Calu3 (cell line): ENCODE data around the gene CD79A. TPM values are rescaled to one million over a fixed set of nuclear protein-coding genes. Genes with fewer than 3 reads are reported as not detected.

Experiments
- BruUV-seq: library from RNA; stranded (reverse); fragments of 400-500 nt; replicated peaks from 2 replicates; lab custom pipeline; 2021; lab: Mats Ljungman, UMichigan
- CTCF ChIA-PET: fragments of 300-600 bp; sonication (Branson Sonifier 250); formaldehyde crosslinking; loops from one replicate; lab custom pipeline; 2022; ENCODE audit warnings: antibody characterized with exemption; lab: Charles Lee
- DNase-seq: peaks from one replicate; pipeline ENCODE4 v3.0.0; 2022
- H3K27ac Mint-ChIP-seq: one replicate; pipeline ENCODE4 v1.8.0; 2022; ENCODE audit warnings: mixed read lengths; ENCODE audit not compliant: unreplicated experiment
- H3K27me3 Mint-ChIP-seq: one replicate; pipeline ENCODE4 v1.8.0; 2022; ENCODE audit warnings: mixed read lengths; ENCODE audit not compliant: unreplicated experiment
- H3K36me3 Mint-ChIP-seq: one replicate; pipeline ENCODE4 v1.8.0; 2022; ENCODE audit warnings: mild to moderate bottlenecking, moderate library complexity, mixed read lengths; ENCODE audit not compliant: insufficient read depth, unreplicated experiment
- H3K4me1 Mint-ChIP-seq: one replicate; pipeline ENCODE4 v1.8.0; 2022; ENCODE audit warnings: mild to moderate bottlenecking, low read depth, mixed read lengths; ENCODE audit not compliant: unreplicated experiment
- H3K4me3 Mint-ChIP-seq: one replicate; pipeline ENCODE4 v1.8.0; 2022; ENCODE audit warnings: mild to moderate bottlenecking, low read depth, moderate library complexity, mixed read lengths; ENCODE audit not compliant: unreplicated experiment
- H3K9me3 Mint-ChIP-seq: one replicate; pipeline ENCODE4 v1.8.0; 2022; ENCODE audit warnings: low read depth, mixed read lengths; ENCODE audit not compliant: unreplicated experiment
- CTCF ChIP-seq: fragments of 200-600 bp; IDR thresholded peaks from one replicate; pipeline ENCODE4 v1.8.0; 2022; ENCODE audit warnings: antibody characterized with exemption; ENCODE audit not compliant: unreplicated experiment
- intact Hi-C: fragments of 100-400 bp; cut with micrococcal nuclease; formaldehyde crosslinking; loops from one replicate; pipeline ENCODE4 v1.10.0; 2022; ENCODE audit not compliant: unreplicated experiment
- total RNA-seq: library from RNA; stranded (reverse); gene quantifications from 2 replicates; pipeline ENCODE4 v1.2.3, GENCODE V29; 2022

Gene CD79A
- total RNA-seq, 1 experiment from 2014 or later, result 0.45 TPM

- intact Hi-C loops, result no loop called here
These were observed 31.0 kb downstream of the CD79A start for GRCh38 chr19:41907994-41908615.

GRCh38 chr19:41908724-41909464 is 31.8 kb downstream of the CD79A start:
- H3K36me3 Mint-ChIP-seq, result peaks cover 46% of the 10 kb centered on the region
- no peak for DNase-seq
- H3K27me3 Mint-ChIP-seq, result no peaks in the 10 kb centered on the region
- intact Hi-C loops, result no loop called here
- no peaks in the 10 kb centered on the region for H3K9me3 Mint-ChIP-seq
- BruUV-seq, result no TSS peak
- no peak for TF ChIP-seq CTCF
- H3K4me3 Mint-ChIP-seq, result no peak overlapping the region
- CTCF ChIA-PET, result no interaction called here
- peaks cover 33% of the 10 kb centered on the region for H3K4me1 Mint-ChIP-seq
- no peak overlapping the region for H3K27ac Mint-ChIP-seq

More at GRCh38 chr19:41907994-41908615, 31.0 kb downstream of the CD79A start:
- Mint-ChIP-seq H3K4me3 (no peak overlapping the region), H3K27ac (no peak overlapping the region), H3K9me3 (no peaks in the 10 kb centered on the region), H3K4me1 (peaks cover 41% of the 10 kb centered on the region), H3K36me3 (peaks cover 51% of the 10 kb centered on the region), H3K27me3 (no peaks in the 10 kb centered on the region)
- CTCF ChIA-PET, result interaction anchor here (0.5 kb wide), 1 partner anchor 21 kb away, joined by 5 read pairs; no protein-coding TSS in a partner anchor
- DNase-seq, result no peak
- no TSS peak for BruUV-seq
- TF ChIP-seq CTCF, result no peak

- DNase-seq, result no peak
- CTCF ChIA-PET, result interaction anchor here (0.6 kb wide), 1 partner anchor 55 kb away, joined by 4 read pairs; no protein-coding TSS in a partner anchor
- intact Hi-C loops, result no loop called here
- Mint-ChIP-seq H3K4me1 (peaks cover 25% of the 10 kb centered on the region), H3K27ac (no peak overlapping the region), H3K36me3 (peaks cover 38% of the 10 kb centered on the region), H3K9me3 (no peaks in the 10 kb centered on the region), H3K4me3 (no peak overlapping the region), H3K27me3 (no peaks in the 10 kb centered on the region)
- no TSS peak for BruUV-seq
- TF ChIP-seq CTCF, result no peak
These were observed 32.6 kb downstream of the CD79A start for GRCh38 chr19:41909706-41910105.

GRCh38 chr19:41910240-41910991 is 33.3 kb downstream of the CD79A start:
- CTCF ChIA-PET, result interaction anchor here (0.6 kb wide), 1 partner anchor 55 kb away, joined by 4 read pairs; no protein-coding TSS in a partner anchor
- Mint-ChIP-seq H3K27ac (peak overlapping the region; percentile 62), H3K36me3 (peaks cover 32% of the 10 kb centered on the region), H3K4me1 (peaks cover 18% of the 10 kb centered on the region), H3K4me3 (no peak overlapping the region), H3K27me3 (no peaks in the 10 kb centered on the region), H3K9me3 (no peaks in the 10 kb centered on the region)
- no peak for DNase-seq
- intact Hi-C loops, result no loop called here
- BruUV-seq, result no TSS peak
- no peak for TF ChIP-seq CTCF
